ENCODE data around the gene JCAD.

- TF ChIP-seq POLR2AphosphoS5 (IDR thresholded peaks at IDR 0.05), result no peak
- TF ChIP-seq CTCF (IDR thresholded peaks at IDR 0.05), result no peak
- TF ChIP-seq POLR2A (IDR thresholded peaks at IDR 0.05), result no peak
These were observed 64.6 kb downstream of the JCAD start for GRCh38 chr10:29994811-29995210.

Measured in suprapubic skin (tissue), 4 donors.